Pancreas (tissue), 10 donors: ENCODE measurements around the gene HSF5. TPM values are rescaled to one million over a fixed set of nuclear protein-coding genes. Genes with fewer than 3 reads are reported as not detected.

Experiments used
- ATAC-seq, 4 donors: fragments of 200-7000 bp; cut with Tn5 transposase; one replicate each; pipeline versions ENCODE4 v1.8.0 to v1.9.1; 2020; ENCODE audit warnings: mild to moderate bottlenecking in 4 of 4, moderate library complexity in 4 of 4
- DNase-seq, 6 donors: peaks; one replicate each; pipeline ENCODE4 v3.0.0-alpha.2; 2020
- FAIRE-seq: peaks from 2 replicates; lab custom pipeline; 2012; peaks lifted over from hg19 to GRCh38; lab: Jason Lieb, UNC
- H3K27ac ChIP-seq, 4 donors: fragments of 200-600 bp; sonication (generic); 1 replicate in 3 of 4; 2 replicates in 1 of 4; pipeline versions ENCODE4 v1.5.0 to v1.8.0; 2020
- H3K27me3 ChIP-seq, 4 donors: fragments of 200-600 bp; one replicate each; pipeline ENCODE4 v1.8.0; 2021
- H3K36me3 ChIP-seq, 3 donors: fragments of 200-600 bp; sonication (generic) in 1 of 3; one replicate each; pipeline versions ENCODE4 v1.5.0 to v1.8.0; 2020 to 2021
- H3K4me1 ChIP-seq, 3 donors: fragments of 200-600 bp; one replicate each; pipeline ENCODE4 v1.8.0; 2021
- H3K4me3 ChIP-seq, 4 donors: fragments of 200-600 bp; sonication (generic) in 2 of 4; one replicate each; pipeline versions ENCODE4 v1.5.0 to v1.8.0; 2020 to 2021
- H3K9me3 ChIP-seq, 4 donors: fragments of 200-600 bp; one replicate each; pipeline ENCODE4 v1.8.0; 2021
- CTCF ChIP-seq, 4 donors: fragments of 200-600 bp; sonication (generic) in 3 of 4; IDR thresholded peaks; one replicate each; pipeline versions ENCODE4 v1.5.0 to v1.8.0; 2021; ENCODE audit warnings: antibody characterized with exemption in 4 of 4
- WGBS, 2 donors: extraction: QIAGEN DNeasy Blood & Tissue Kit; methylation state at CpG; one replicate each; pipeline ENCODE4 v1.1.7; 2013; 5-methylcytosine and 5-hydroxymethylcytosine counted together
- intact Hi-C, 3 donors: fragments of 100-400 bp; cut with DNase I; formaldehyde crosslinking; loops; one replicate each; pipeline versions ENCODE4 v1.11.1 to v1.14.2; 2022
- polyA plus RNA-seq, 2 donors: library from polyadenylated mRNA; stranded (reverse); fragments of 200-250 nt; gene quantifications; one replicate each; pipeline ENCODE4 v1.2.3, GENCODE V29; 2013
- total RNA-seq, 6 donors: library from RNA; stranded (reverse); fragmentation: NEBNext Ultra II Directional in 4 of 6; extraction: Animal tissue kit (Norgen Biotek cat#: 25700) in 4 of 6; gene quantifications; one replicate each; pipeline versions ENCODE4 v1.2.1 to v1.2.4, GENCODE V29; 2021 to 2023
- donor health status: healthy with polysubstance abuse.
- donor health status: DM: no; HTN: no; CAD: no; lungs with moderate emphysema.
- donor health status: DM: no; HTN: no; CAD: no.
- donor health status: control.
- donor health status: control.
- donor health status: Bipolar disorder and iron deficiency.
- donor health status: DM: yes; HTN: yes; CAD: no.
- donor health status: DM: no; HTN: no; CAD: no.
- donor health status: DM: no; HTN: no; CAD: no.
- donor health status: DM: yes; HTN: yes; CAD: no.

The HSF5 gene
- total and polyA plus RNA-seq, 8 donors, result 0.04 TPM; not detected in 7

GRCh38 chr17:58501451-58501850 lies 13.2 kb upstream of the HSF5 start:
- 92 to 96% methylated on average over 7 of the region's 7 CpGs for WGBS, 2 donors
- DNase-seq (no peak), FAIRE-seq (no peak), ATAC-seq (no peak)
- no peaks in the 10 kb centered on the region for H3K4me1 ChIP-seq
- H3K36me3 ChIP-seq, result peaks cover 3 to 52% (median 14%) of the 10 kb centered on the region in 3 donors
- no peaks in the 10 kb centered on the region for H3K9me3 ChIP-seq
- no peak overlapping the region for H3K4me3 ChIP-seq
- H3K27me3 ChIP-seq, result no peaks in the 10 kb centered on the region
- no peak for TF ChIP-seq CTCF (IDR thresholded peaks at IDR 0.05)
- intact Hi-C loops, result no loop called here
- H3K27ac ChIP-seq, result no peak overlapping the region

- H3K27me3 ChIP-seq, result no peaks in the 10 kb centered on the region
- no peak for FAIRE-seq
- TF ChIP-seq CTCF (IDR thresholded peaks at IDR 0.05), result no peak
- no peak overlapping the region for H3K27ac ChIP-seq
- no peaks in the 10 kb centered on the region for H3K9me3 ChIP-seq
- ATAC-seq, result no peak
- H3K36me3 ChIP-seq, result peaks cover 0 to 54% (median 22%) of the 10 kb centered on the region in 3 donors
- DNase-seq, result no peak
- no peak overlapping the region for H3K4me3 ChIP-seq
- WGBS, 2 donors, result 94 to 98% methylated on average over 5 of the region's 6 CpGs
- intact Hi-C loops, result no loop called here
- no peaks in the 10 kb centered on the region for H3K4me1 ChIP-seq
Observed at GRCh38 chr17:58498177-58498828, 10.1 kb upstream of the HSF5 start.

- no peak for FAIRE-seq
- no peaks in the 10 kb centered on the region for H3K4me1 ChIP-seq
- no peak for TF ChIP-seq CTCF (IDR thresholded peaks at IDR 0.05)
Observed at GRCh38 chr17:58493506-58493905, 5.3 kb upstream of the HSF5 start.

GRCh38 chr17:58492238-58493121 lies 4.3 kb upstream of the HSF5 start:
- no peak for TF ChIP-seq CTCF (IDR thresholded peaks at IDR 0.05)
- FAIRE-seq (no peak), ATAC-seq (no peak), DNase-seq (no peak)
- Histone ChIP-seq H3K4me3 (no peak overlapping the region), H3K27ac (no peak overlapping the region), H3K27me3 (no peaks in the 10 kb centered on the region), H3K4me1 (no peaks in the 10 kb centered on the region), H3K9me3 (no peaks in the 10 kb centered on the region), H3K36me3 (peaks cover 0 to 57% (median 33%) of the 10 kb centered on the region in 3 donors)
- 90 to 91% methylated on average over 11 of the region's 11 CpGs for WGBS, 2 donors
- intact Hi-C loops, result no loop called here

More at GRCh38 chr17:58493506-58493905, 5.3 kb upstream of the HSF5 start:
- H3K27ac ChIP-seq, result no peak overlapping the region
- WGBS, 2 donors, result 89 to 97% methylated on average over 4 of the region's 4 CpGs
- ATAC-seq, result no peak
- no peaks in the 10 kb centered on the region for H3K27me3 ChIP-seq
- intact Hi-C loops, result no loop called here
- no peaks in the 10 kb centered on the region for H3K9me3 ChIP-seq
- H3K36me3 ChIP-seq, result peaks cover 0 to 65% (median 33%) of the 10 kb centered on the region in 3 donors
- DNase-seq, result no peak
- H3K4me3 ChIP-seq, result no peak overlapping the region
